HepG2 (cell line): ENCODE data around the gene P4HTM. TPM values are rescaled to one million over a fixed set of nuclear protein-coding genes. Genes with fewer than 3 reads are reported as not detected.

Experiments used
- ATAC-seq: fragments of 200-7000 bp; cut with Tn5 transposase; 3 replicates; pipeline ENCODE4 v1.9.1; 2020; ENCODE audit warnings: mild to moderate bottlenecking, moderate library complexity
- BruUV-seq: library from RNA; stranded (reverse); fragments of 400-500 nt; replicated peaks from 2 replicates; lab custom pipeline; 2021; lab: Mats Ljungman, UMichigan
- CTCF ChIA-PET: fragments of 300-600 bp; formaldehyde crosslinking; extraction: SDS; loops from one replicate; lab custom pipeline; 2021; ENCODE audit warnings: low total read pairs, inconsistent platforms, low intra/inter-chr PET ratio; lab: Yijun Ruan, JAX
- POLR2A ChIA-PET: fragments of 350-600 bp; sonication (Branson Sonifier 250); formaldehyde crosslinking; loops from one replicate; lab custom pipeline; 2020; ENCODE audit warnings: antibody characterized with exemption, inconsistent platforms; lab: Yijun Ruan, JAX
- DNase-seq: peaks from one replicate; pipeline ENCODE4 v3.0.0-alpha.2; 2015; ENCODE audit warnings: low spot score
- FAIRE-seq: peaks from 3 replicates; lab custom pipeline; 2011; peaks lifted over from hg19 to GRCh38; lab: Jason Lieb, UNC
- H2AFZ ChIP-seq: one replicate; pipeline ENCODE4 v1.6.1; 2011; ENCODE audit warnings: low read length, inconsistent platforms
- H3K27ac ChIP-seq: fragments of 300-600 bp; 3 replicates; pipeline ENCODE4 v1.8.0; 2011; ENCODE audit warnings: mixed run types, mild to moderate bottlenecking, mixed read lengths, low read length, inconsistent platforms; ENCODE audit not compliant: insufficient read depth; ENCODE audit errors: extremely low read length
- H3K27me3 ChIP-seq, 2 experiments: fragments of 200-600 bp in 1 of 2; 2 replicates in 1 of 2; 3 replicates in 1 of 2; pipeline versions ENCODE4 v1.6.0 to v1.8.0; 2011; ENCODE audit warnings: low read length in 2 of 2, mild to moderate bottlenecking in 2 of 2, moderate library complexity in 2 of 2, inconsistent platforms in 1 of 2; ENCODE audit not compliant: insufficient read depth in 2 of 2, control insufficient read depth in 1 of 2
- H3K36me3 ChIP-seq, 2 experiments: fragments of 200-600 bp in 1 of 2; replicated peaks in 1 of 2; 2 replicates in 1 of 2; 3 replicates in 1 of 2; pipeline versions ENCODE4 v1.5.1 to v1.8.0; 2011; ENCODE audit warnings: low read length in 2 of 2, inconsistent platforms in 1 of 2; ENCODE audit not compliant: insufficient read depth in 2 of 2, control insufficient read depth in 1 of 2
- H3K4me1 ChIP-seq: 2 replicates; pipeline ENCODE4 v1.5.1; 2012; ENCODE audit warnings: low read length, inconsistent platforms; ENCODE audit not compliant: insufficient read depth
- H3K4me2 ChIP-seq: 2 replicates; pipeline ENCODE4 v1.6.0; 2011; ENCODE audit warnings: low read depth, low read length, inconsistent platforms
- H3K4me3 ChIP-seq, 3 experiments: fragments of 200-600 bp in 1 of 3; sonication (generic), shearing (Covaris generic) in 1 of 3; replicated peaks in 1 of 3; 2 replicates each; pipeline ENCODE4 v1.5.1; 2011 to 2016; ENCODE audit warnings: low read length in 3 of 3, inconsistent platforms in 2 of 3, low read depth in 2 of 3, mild to moderate bottlenecking in 2 of 3, control low read depth in 1 of 3, mixed read lengths in 1 of 3; ENCODE audit not compliant: insufficient read depth in 1 of 3
- H3K79me2 ChIP-seq: one replicate; pipeline ENCODE4 v1.6.1; 2011; ENCODE audit warnings: low read length, inconsistent platforms; ENCODE audit not compliant: insufficient read depth
- H3K9ac ChIP-seq: 2 replicates; pipeline ENCODE4 v1.6.0; 2011; ENCODE audit warnings: mild to moderate bottlenecking, low read depth, low read length, inconsistent platforms; ENCODE audit not compliant: insufficient read depth
- H3K9me3 ChIP-seq: 2 replicates; pipeline ENCODE4 v1.5.1; 2012; ENCODE audit warnings: mild to moderate bottlenecking, low read length
- H4K20me1 ChIP-seq: 2 replicates; pipeline ENCODE4 v1.6.0; 2011; ENCODE audit warnings: inconsistent platforms, mild to moderate bottlenecking, low read length, moderate library complexity; ENCODE audit not compliant: insufficient read depth
- CBX2 ChIP-seq, 2 experiments: fragments of 200-600 bp in 1 of 2; sonication (generic); formaldehyde crosslinking in 1 of 2; IDR thresholded peaks; 2 replicates each; pipeline versions ENCODE4 v1.7.0 to v1.8.1; 2018 to 2022; ENCODE audit warnings: low read depth in 2 of 2, low read length in 1 of 2, mild to moderate bottlenecking in 1 of 2, missing genetic modification reagents in 1 of 2
- EEA1 ChIP-seq: sonication (generic); formaldehyde crosslinking; IDR thresholded peaks from 2 replicates; pipeline ENCODE4 v1.5.1; 2020; ENCODE audit warnings: mild to moderate bottlenecking, missing genetic modification reagents, borderline replicate concordance
- MTA3 ChIP-seq: sonication (generic); formaldehyde crosslinking; IDR thresholded peaks from 2 replicates; pipeline ENCODE4 v1.4.0; 2020; ENCODE audit warnings: missing genetic modification reagents
- SIN3B ChIP-seq: fragments of 150-350 bp; IDR thresholded peaks from 2 replicates; pipeline ENCODE4 v1.6.1; 2014; ENCODE audit warnings: low read length
- TBX2 ChIP-seq: sonication (generic); formaldehyde crosslinking; IDR thresholded peaks from 2 replicates; pipeline ENCODE4 v1.5.0; 2020; ENCODE audit warnings: missing genetic modification reagents, mild to moderate bottlenecking, borderline replicate concordance
- ZFP36 ChIP-seq: fragments of 150-350 bp; IDR thresholded peaks from 2 replicates; pipeline ENCODE4 v1.6.1; 2018; ENCODE audit warnings: borderline replicate concordance, low read length, low read depth; ENCODE audit not compliant: partially characterized antibody
- ZKSCAN8 ChIP-seq: IDR thresholded peaks from 2 replicates; pipeline ENCODE4 v1.6.1; 2016; ENCODE audit warnings: borderline replicate concordance, missing genetic modification reagents, missing compliant biosample characterization
- ZNF619 ChIP-seq: sonication (generic); formaldehyde crosslinking; IDR thresholded peaks from 2 replicates; pipeline ENCODE4 v1.4.0; 2020; ENCODE audit warnings: mild to moderate bottlenecking, missing genetic modification reagents
- ZNF773 ChIP-seq: sonication (generic); formaldehyde crosslinking; IDR thresholded peaks from 2 replicates; pipeline ENCODE4 v1.4.0; 2020; ENCODE audit warnings: missing genetic modification reagents, borderline replicate concordance
- WGBS: methylation state at CpG from one replicate; pipeline ENCODE4 v1.1.6; 2017; ENCODE audit warnings: low lambda C conversion rate; 5-methylcytosine and 5-hydroxymethylcytosine counted together
- in situ Hi-C: cut with HindIII; loops from 2 replicates; pipeline ENCODE4 v1.10.0; 2017; ENCODE audit warnings: low pct_unique_long_range_greater_than_20kb; ENCODE audit not compliant: extremely low pct_ligation_motif_present
- intact Hi-C: fragments of 100-400 bp; cut with micrococcal nuclease; formaldehyde crosslinking; loops from one replicate; pipeline ENCODE4 v1.10.0; 2022; ENCODE audit not compliant: unreplicated experiment
- polyA plus RNA-seq, 8 experiments: library from polyadenylated mRNA; depleted of rRNA in 3 of 8; stranded (reverse) in 7 of 8; unstranded in 1 of 8; fragments of >200 nt; fragmentation: Illumina TruSeq in 4 of 8; extraction: Trizol in 4 of 8; gene quantifications; 2 replicates each; pipeline versions ENCODE4 v1.2.1 to v1.2.3, GENCODE V29; 2011 to 2016; ENCODE audit warnings: low read depth in 4 of 8, missing spikeins in 1 of 8, mixed read lengths in 1 of 8; ENCODE audit not compliant: insufficient read depth in 1 of 8
- total RNA-seq, 5 experiments: library from RNA; depleted of rRNA; stranded (reverse); fragments of >200 nt; fragmentation: Illumina TruSeq; extraction: Trizol; gene quantifications; 2 replicates each; pipeline ENCODE4 v1.2.3, GENCODE V29; 2016; ENCODE audit warnings: low read depth in 1 of 5
- TF ChIP-seq, protein P1 (sequence below): sonication (generic); formaldehyde crosslinking; IDR thresholded peaks from 2 replicates; pipeline ENCODE4 v1.5.1; 2020; ENCODE audit warnings: mild to moderate bottlenecking, missing genetic modification reagents, moderate library complexity
- TF ChIP-seq, protein P2 (sequence below): sonication (generic); formaldehyde crosslinking; IDR thresholded peaks from 2 replicates; pipeline ENCODE4 v1.5.1; 2020; ENCODE audit warnings: mild to moderate bottlenecking, moderate library complexity, missing genetic modification reagents
- TF ChIP-seq, protein P3 (sequence below), 2 experiments: sonication (generic) in 1 of 2; formaldehyde crosslinking in 1 of 2; IDR thresholded peaks; 2 replicates each; pipeline versions ENCODE4 v1.4.0 to v1.6.1; 2016 to 2020; ENCODE audit warnings: borderline replicate concordance in 1 of 2, low read depth in 1 of 2, mild to moderate bottlenecking in 1 of 2, missing genetic modification reagents in 1 of 2

Gene P4HTM
- total and polyA plus RNA-seq, 2 of the 13 experiments (the other 11 are each of a cell fraction or from before 2014, with no cell fraction given) = 0.01 TPM; not detected in 1

DNA sequence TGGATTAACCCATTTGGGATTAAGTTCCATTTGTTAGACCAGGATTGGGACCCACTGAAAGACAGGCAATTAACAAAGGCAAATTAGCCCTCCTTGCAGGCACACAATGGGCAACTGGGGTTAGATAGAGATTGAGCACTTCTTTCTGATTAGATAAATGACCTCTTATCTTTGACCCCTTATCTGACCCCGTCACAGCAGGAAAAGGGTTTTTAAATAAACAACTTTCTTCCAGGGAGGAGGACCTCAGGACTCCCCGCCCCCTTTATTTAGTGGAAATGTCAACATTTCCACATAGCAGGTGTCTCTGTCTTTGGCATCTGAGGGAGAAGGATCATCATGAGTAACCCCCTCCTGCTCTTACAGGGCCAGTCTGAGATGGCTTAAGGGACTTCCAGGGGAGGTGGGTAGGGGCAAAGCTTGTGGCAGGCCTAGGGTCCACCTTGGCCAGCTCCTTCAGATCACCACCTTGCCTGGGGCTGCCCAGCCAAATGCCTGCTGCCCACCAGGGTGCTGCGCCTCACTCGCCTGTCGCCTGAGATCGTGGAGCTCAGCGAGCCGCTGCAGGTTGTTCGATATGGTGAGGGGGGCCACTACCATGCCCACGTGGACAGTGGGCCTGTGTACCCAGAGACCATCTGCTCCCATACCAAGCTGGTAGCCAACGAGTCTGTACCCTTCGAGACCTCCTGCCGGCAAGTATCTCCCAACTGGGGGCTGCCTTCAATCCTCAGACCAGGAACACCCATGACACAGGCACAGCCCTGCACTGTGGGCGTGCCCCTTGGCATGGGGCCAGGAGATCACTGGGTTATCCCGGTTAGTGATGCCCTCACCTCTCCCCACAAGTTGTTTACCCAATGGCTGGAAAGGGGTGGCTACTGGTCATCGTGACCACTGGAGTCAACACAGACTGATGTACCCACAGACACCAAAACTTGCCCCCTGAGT lies 14.6 kb downstream of the P4HTM start:
- Histone ChIP-seq H3K4me2 (peak overlapping the region; percentile 57; the same call in 1 of the 2 replicates), H3K9me3 (no peaks in the 10 kb centered on the region), H3K4me3 (peak overlapping the region in 1 of 3 experiments; percentile 32; a peak in 1 of 6 replicates), H3K27me3 (no peaks in the 10 kb centered on the region), H3K27ac (no peak overlapping the region), H3K9ac (no peak overlapping the region), H3K4me1 (peaks cover 81% of the 10 kb centered on the region), H3K36me3 (no peaks in the 10 kb centered on the region), H3K79me2 (peaks cover 18% of the 10 kb centered on the region), H2AFZ (no peak overlapping the region), H4K20me1 (peaks cover 8% of the 10 kb centered on the region)
- intact Hi-C loops (no loop called here), in situ Hi-C loops (no loop called here)
- BruUV-seq = no TSS peak
- CTCF ChIA-PET = no interaction called here
- DNase-seq (peak; percentile 48), ATAC-seq (no peak), FAIRE-seq (peak; percentile 8)
- POLR2A ChIA-PET = interaction anchor here (0.7 to 12.8 kb wide), 3 partner anchors 17 to 89 kb away, joined by 3 to 280 read pairs (median 42); partner anchors contain the start of genes DALRD3, NDUFAF3 and QRICH1
- 3% methylated on average over 5 of the region's 16 CpGs for WGBS
- TF ChIP-seq EEA1 (CRISPR knock-in tag) (no peak), MTA3 (CRISPR knock-in tag) (no peak), ZKSCAN8 (CRISPR knock-in tag) (no peak), ZNF619 (no peak), TBX2 (CRISPR knock-in tag) (no peak), SIN3B (no peak), ZNF773 (no peak), CBX2 (IDR thresholded peaks at IDR 0.05; ENCODE audit: low read depth, low read length) (no peak), CBX2 (CRISPR knock-in tag; IDR thresholded peaks at IDR 0.05; ENCODE audit: low read depth) (no peak), ZFP36 (no peak)
- TF ChIP-seq, protein P1, sequence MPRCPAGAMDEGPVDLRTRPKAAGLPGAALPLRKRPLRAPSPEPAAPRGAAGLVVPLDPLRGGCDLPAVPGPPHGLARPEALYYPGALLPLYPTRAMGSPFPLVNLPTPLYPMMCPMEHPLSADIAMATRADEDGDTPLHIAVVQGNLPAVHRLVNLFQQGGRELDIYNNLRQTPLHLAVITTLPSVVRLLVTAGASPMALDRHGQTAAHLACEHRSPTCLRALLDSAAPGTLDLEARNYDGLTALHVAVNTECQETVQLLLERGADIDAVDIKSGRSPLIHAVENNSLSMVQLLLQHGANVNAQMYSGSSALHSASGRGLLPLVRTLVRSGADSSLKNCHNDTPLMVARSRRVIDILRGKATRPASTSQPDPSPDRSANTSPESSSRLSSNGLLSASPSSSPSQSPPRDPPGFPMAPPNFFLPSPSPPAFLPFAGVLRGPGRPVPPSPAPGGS (CRISPR knock-in tag) = no peak
- TF ChIP-seq, protein P2, sequence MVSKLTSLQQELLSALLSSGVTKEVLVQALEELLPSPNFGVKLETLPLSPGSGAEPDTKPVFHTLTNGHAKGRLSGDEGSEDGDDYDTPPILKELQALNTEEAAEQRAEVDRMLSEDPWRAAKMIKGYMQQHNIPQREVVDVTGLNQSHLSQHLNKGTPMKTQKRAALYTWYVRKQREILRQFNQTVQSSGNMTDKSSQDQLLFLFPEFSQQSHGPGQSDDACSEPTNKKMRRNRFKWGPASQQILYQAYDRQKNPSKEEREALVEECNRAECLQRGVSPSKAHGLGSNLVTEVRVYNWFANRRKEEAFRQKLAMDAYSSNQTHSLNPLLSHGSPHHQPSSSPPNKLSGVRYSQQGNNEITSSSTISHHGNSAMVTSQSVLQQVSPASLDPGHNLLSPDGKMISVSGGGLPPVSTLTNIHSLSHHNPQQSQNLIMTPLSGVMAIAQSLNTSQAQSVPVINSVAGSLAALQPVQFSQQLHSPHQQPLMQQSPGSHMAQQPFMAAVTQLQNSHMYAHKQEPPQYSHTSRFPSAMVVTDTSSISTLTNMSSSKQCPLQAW (CRISPR knock-in tag) = no peak
- TF ChIP-seq, protein P3, sequence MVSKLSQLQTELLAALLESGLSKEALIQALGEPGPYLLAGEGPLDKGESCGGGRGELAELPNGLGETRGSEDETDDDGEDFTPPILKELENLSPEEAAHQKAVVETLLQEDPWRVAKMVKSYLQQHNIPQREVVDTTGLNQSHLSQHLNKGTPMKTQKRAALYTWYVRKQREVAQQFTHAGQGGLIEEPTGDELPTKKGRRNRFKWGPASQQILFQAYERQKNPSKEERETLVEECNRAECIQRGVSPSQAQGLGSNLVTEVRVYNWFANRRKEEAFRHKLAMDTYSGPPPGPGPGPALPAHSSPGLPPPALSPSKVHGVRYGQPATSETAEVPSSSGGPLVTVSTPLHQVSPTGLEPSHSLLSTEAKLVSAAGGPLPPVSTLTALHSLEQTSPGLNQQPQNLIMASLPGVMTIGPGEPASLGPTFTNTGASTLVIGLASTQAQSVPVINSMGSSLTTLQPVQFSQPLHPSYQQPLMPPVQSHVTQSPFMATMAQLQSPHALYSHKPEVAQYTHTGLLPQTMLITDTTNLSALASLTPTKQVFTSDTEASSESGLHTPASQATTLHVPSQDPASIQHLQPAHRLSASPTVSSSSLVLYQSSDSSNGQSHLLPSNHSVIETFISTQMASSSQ (IDR thresholded peaks at IDR 0.05; ENCODE audit: low read depth) = no peak
- TF ChIP-seq, protein P3 (CRISPR knock-in tag; IDR thresholded peaks at IDR 0.05; ENCODE audit: borderline replicate concordance) = no peak
